OCI-LY3 (cell line): ENCODE results near the gene MPZL1.

ENCODE experiments used
- EZH2phosphoT487 ChIP-seq: fragments of 200-600 bp; shearing (Covaris generic); IDR thresholded peaks from 2 replicates; pipeline ENCODE4 v1.6.1; 2018; ENCODE audit warnings: antibody characterized with exemption, mixed run types, low read depth
- TF ChIP-seq, protein P1 (sequence below): fragments of 200-600, 300-600 bp; sonication (generic); IDR thresholded peaks from 2 replicates; pipeline ENCODE4 v1.5.1; 2014; ENCODE audit warnings: antibody characterized with exemption, low read length, low read depth

DNA sequence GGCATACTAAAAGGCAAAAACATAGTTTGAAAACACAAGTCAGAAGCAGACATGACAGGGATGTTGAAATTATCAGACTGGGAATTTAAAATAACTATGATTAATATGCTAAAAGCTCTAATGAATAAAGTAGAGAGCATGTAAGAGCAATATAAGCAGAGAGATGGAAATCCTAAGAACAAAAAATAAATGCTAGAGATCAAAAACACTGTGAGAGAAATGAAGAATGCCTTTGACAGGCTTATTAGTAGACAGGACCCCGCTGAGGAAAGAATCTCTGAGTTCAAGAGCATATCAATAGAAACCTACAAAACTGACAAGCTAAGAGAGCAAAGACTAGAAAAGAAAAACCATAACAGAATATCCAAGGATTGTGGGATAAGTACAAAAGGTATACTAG lies 93.9 kb downstream of the MPZL1 start:
- TF ChIP-seq, protein P1, sequence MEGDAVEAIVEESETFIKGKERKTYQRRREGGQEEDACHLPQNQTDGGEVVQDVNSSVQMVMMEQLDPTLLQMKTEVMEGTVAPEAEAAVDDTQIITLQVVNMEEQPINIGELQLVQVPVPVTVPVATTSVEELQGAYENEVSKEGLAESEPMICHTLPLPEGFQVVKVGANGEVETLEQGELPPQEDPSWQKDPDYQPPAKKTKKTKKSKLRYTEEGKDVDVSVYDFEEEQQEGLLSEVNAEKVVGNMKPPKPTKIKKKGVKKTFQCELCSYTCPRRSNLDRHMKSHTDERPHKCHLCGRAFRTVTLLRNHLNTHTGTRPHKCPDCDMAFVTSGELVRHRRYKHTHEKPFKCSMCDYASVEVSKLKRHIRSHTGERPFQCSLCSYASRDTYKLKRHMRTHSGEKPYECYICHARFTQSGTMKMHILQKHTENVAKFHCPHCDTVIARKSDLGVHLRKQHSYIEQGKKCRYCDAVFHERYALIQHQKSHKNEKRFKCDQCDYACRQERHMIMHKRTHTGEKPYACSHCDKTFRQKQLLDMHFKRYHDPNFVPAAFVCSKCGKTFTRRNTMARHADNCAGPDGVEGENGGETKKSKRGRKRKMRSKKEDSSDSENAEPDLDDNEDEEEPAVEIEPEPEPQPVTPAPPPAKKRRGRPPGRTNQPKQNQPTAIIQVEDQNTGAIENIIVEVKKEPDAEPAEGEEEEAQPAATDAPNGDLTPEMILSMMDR, result no peak
- TF ChIP-seq EZH2phosphoT487, result no peak
